ENCODE results near the gene NECAP2.

- TF ChIP-seq BHLHE40 (IDR thresholded peaks at IDR 0.05; ENCODE audit: borderline replicate concordance): no peak
- no peak for TF ChIP-seq NFRKB (IDR thresholded peaks at IDR 0.05)
- TF ChIP-seq TARDBP (IDR thresholded peaks at IDR 0.05): no peak
These were observed 6.5 kb upstream of the NECAP2 start for GRCh38 chr1:16434007-16434406.
